ENCODE results near the gene P2RX3.

P2RX3 gene

GRCh38 chr11:57373146-57373545 lies 35.0 kb downstream of the P2RX3 start:
- no peak for DNase-seq (ENCODE audit: low spot score)

DNA sequence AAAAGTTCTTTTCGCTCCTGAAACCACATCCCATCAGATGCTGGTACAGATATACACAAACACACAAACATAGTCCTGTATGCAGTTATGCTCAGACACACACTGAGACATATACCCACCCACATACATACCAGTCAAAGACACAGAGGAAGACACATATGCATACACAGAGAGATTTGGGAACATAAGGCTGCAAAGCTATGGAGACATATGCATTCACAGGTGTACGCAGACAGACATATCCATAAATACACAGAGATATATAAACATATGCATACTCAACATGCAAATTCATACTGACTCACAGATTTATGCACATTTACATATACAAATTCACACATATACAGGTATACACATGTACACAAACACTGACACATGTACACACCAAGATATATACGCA lies 36.8 kb downstream of the P2RX3 start:
- DNase-seq (ENCODE audit: low spot score), result no peak

DNA sequence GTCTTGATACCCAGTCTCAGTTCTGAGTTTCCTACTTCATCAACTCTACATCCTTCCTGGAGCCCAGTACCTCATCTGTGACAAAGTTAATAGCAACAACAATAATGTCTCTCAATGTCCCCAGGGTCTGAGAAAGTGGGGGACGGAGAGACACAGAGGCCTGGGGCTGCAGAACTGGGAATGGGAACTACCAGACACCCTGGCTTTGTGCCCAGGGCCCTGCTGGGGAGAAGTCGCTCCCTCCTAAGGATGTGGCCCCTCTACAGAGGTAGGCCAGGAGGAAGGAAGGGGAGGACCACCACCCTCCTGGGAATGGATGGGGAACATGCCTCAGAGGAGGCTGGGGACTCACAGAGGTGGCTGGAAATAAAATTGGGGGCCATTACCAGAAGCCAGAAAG lies 37.3 kb downstream of the P2RX3 start:
- DNase-seq (ENCODE audit: low spot score), result no peak

DNA sequence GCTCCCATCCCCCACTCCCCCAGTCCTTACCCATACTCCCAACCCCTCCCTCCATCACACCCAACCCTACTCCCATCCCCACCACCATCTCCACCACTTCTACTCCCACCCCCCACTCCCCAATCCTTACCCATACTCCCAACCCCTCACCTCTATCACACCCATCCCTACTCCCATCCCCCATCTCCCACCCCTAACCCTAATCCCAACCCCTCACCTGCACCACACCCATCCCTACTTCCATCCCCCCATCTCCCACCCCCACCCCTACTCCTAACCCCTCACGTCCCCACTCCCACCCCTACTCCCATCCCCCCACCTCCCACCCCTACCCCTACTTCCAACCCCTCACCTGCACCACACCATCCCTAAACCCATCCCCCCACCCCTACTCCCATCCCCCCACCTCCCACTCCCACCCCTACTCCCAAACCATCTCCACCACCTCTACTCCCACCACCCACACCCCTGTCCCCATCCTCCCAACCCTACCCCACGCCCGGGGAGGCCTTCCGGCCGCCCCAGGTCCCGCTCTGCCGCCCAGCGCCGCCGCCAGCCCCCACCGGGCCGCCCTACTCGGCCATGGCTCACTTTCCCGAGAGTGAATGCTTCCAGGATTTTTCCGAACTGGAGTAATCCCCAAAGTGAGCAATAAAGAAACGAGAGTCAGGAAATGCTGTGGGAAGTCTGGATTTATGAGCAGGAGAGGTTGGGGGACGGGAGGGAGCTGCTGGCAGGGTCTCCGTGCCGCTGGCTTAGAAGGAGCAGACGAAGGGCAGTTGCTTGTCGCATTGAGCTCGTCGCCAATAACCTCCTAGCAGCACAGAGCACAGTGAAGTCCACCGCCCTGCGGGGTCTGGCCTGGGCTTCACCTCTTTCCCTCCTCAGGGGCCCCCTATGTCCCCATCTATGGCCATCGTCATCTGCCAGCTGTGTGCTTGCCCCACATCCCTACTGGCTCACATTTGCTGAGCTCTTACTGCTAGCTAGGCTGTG lies 38.2 kb downstream of the P2RX3 start:
- no peak for DNase-seq (ENCODE audit: low spot score)

DNA sequence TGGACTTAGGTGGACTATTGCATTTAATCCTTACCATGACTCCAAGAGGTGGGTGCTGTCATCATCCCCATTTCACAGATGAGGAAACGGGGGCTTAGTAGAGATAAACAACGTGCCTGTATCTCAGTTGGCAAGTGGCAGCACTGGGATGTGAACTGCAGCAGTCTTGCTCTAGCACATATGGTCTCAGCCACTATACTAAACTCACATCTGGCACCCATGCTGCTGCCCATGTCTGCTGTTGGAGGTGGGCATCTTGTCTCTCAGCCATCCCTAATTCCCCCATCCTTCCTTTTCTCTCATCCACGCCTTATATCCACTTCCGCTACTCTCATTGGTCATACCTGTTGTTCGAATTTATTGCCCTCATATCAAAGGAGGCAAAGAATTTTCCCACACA lies 39.0 kb downstream of the P2RX3 start:
- DNase-seq (ENCODE audit: low spot score), result no peak

DNA sequence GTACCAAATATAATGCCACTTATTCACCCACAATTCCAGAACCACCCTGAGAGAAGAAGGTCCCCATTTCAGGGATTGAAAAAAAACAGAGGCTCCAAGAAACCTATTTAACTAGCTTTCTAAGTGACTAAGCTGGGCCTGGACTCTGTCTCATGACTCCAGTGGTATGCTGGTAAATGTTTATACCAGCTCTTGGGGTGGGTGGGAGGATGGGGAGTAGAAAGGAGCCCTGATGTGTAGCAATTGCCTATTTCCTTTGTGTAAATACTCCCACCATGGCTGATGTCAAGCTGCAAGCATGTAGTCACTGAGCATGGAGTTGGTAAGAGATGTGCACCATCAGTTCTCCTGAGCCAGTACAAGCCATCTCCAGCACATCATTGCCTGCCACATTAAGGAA lies 40.0 kb downstream of the P2RX3 start:
- peak; percentile 32 for DNase-seq (ENCODE audit: low spot score)

GRCh38 chr11:57379732-57380131 lies 41.6 kb downstream of the P2RX3 start:
- peak; percentile 31 for DNase-seq (ENCODE audit: low spot score)

DNA sequence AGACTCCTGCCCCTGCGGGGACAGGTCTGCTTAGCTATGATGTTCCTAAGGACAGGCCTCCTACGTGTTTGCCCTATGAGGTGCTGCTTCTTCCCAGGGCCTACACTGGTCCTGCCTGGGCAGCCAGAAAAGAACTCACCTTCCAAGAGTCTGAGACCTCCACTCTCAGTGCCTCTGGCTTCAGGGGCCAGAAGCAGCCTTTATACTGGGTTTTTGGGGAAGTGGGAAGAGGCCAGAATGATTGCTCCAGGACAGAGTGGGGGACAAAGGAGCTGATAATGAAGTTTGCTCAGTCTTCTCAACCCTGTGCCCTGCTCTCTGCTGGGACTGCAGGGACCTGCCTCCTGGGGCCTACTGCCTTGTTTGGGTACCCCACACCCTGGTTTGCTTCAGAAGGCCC lies 42.8 kb downstream of the P2RX3 start, which contains the start of gene PRG3:
TSS of gene PRG3 (minus strand) at position 176 of the 400 bp plus-strand sequence. CDS start 442 bp downstream, outside the sequence.
- DNase-seq (ENCODE audit: low spot score), result no peak

DNA sequence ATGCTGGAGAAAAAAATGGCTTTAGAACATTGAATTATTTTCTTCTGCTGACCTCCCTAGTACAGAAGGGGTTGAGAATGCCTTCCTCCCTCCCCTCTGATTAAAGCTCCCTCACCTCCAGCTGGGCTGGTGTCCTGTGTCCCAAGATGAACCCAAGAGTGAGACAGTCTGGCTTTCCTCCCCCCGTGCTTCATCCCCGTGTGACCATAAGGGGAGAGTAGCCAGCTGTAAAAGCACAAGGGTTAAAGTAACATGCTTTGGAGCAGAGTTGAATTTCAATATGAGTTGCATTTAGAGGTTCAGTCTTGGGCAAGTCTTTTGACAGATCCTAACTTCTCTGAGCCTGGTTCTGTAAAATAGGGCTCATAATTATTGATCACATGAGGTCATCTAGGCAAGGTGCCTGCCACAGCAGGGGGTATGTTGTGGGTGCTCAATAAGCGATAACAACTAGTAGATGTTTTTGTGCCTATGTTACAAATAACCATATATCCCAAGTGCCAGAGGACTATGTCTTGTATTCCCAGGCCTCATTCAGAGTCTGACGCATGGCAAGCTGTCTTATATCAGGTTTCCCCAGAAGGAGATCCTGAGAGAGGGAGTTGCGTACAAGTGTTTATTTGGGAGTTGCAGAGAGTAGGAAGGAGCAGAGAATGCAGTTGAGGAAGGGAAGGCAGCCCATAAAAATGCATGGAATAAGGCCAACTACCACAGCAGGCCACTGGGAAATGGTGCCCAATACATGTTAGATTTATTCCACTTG lies 48.2 kb downstream of the P2RX3 start:
- no peak for DNase-seq (ENCODE audit: low spot score)

GRCh38 chr11:57387289-57388030 lies 49.3 kb downstream of the P2RX3 start:
- no peak for DNase-seq (ENCODE audit: low spot score)

DNA sequence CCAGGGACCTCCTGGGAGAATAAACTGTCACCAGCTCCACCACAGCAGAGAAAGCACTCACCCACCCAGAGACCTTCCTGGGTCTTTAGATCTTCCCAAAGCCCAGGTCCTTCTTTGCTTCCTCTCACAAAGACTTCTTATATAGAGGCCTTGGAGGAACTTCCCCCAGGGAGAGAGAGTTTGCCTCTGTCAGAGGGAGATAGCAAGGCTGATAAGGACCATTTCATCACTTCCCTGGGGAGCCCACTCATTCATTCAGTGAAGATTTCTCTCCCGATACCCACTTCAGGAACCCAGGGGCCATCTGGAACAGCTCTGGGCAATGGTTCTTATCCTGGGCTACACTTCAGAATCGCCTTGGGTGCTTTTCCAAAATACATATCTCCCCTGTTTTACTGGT lies 52.4 kb downstream of the P2RX3 start, which contains the start of gene PRG2:
TSS of gene PRG2 (minus strand) at position 116 of the 400 bp plus-strand sequence. CDS start 706 bp downstream, outside the sequence.
- DNase-seq (ENCODE audit: low spot score), result no peak

- DNase-seq (ENCODE audit: low spot score), result no peak
Observed at GRCh38 chr11:57391111-57391510, 53.0 kb downstream of the P2RX3 start.

GRCh38 chr11:57391539-57391938 lies 53.4 kb downstream of the P2RX3 start:
- no peak for DNase-seq (ENCODE audit: low spot score)

GRCh38 chr11:57392066-57392762 lies 54.1 kb downstream of the P2RX3 start:
- no peak for DNase-seq (ENCODE audit: low spot score)

- no peak for DNase-seq (ENCODE audit: low spot score)
Observed at GRCh38 chr11:57392763-57393105, 54.6 kb downstream of the P2RX3 start.

- no peak for DNase-seq (ENCODE audit: low spot score)
Observed at GRCh38 chr11:57394203-57394965, 56.2 kb downstream of the P2RX3 start.

DNA sequence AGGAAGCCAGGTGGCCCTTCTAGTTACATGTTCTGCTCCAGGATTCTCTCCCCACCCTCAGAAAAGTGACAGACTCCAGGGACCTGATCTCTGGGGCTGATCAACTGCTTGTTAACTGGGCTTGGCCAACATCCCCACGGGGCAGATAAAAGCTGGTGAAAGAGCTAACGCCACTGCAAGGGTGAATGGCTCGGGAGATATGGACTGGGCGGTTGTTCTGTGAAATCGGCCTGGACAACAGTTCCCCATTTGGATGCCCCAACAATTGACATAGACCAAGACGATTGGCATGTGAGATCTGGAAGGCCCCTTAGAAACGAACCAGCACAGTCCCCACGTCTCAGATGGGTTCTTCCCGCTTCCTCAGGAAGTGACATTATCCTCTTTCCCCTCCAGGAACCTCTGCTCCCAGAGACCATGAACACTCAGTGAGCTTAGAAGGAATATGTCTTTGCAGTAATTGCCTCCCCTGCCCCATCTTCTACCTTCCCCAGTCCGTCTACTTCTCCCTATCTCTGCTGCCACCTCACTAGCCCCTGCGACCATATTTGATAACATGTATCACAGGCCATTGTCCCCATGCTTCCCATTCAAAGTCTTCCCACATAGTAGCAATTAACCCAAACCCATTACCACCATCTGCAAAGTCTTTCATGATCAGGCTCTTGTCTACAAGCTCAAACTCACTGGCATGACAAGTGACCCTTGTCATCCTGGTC lies 57.9 kb downstream of the P2RX3 start:
- DNase-seq (ENCODE audit: low spot score), result no peak

- DNase-seq (ENCODE audit: low spot score), result no peak
Observed at GRCh38 chr11:57396744-57397143, 58.6 kb downstream of the P2RX3 start.

- DNase-seq (ENCODE audit: low spot score), result no peak
Observed at GRCh38 chr11:57397394-57397990, 59.3 kb downstream of the P2RX3 start.

DNA sequence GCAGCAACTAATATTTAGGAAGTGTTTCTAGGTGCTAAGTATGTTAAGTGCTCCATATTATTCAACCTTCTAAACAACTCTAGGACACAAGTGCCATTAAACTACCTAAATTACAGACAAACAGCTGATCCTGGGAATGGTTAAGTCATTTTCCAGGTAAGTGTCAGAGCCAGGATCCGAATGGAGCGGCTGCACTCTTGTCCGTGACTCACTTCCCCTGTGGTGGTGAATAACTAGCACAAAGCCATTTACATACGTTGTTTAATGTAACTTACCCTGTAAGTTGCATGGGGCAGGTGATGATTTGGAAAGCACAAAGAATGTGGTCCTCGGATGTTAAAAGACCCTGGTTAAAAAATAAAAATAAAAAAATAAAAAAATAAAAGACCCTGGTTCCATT lies 61.1 kb downstream of the P2RX3 start:
- no peak for DNase-seq (ENCODE audit: low spot score)

All from AG08396 (cell line).